K562 (cell line): Measurements from ENCODE around the gene ZBTB39.

Experiments
- CTCF ChIP-seq, 3 experiments: IDR thresholded peaks in 2 of 3; conservative IDR thresholded peaks in 1 of 3; 2 replicates each; pipeline ENCODE4 v1.5.1; 2011 to 2012; ENCODE audit warnings: low read length in 3 of 3, mild to moderate bottlenecking in 3 of 3, control low read depth in 2 of 3, improper control_type of control experiment in 1 of 3, inconsistent platforms in 1 of 3, low read depth in 1 of 3, mixed read lengths in 1 of 3, moderate library complexity in 1 of 3; ENCODE audit not compliant: insufficient read depth in 2 of 3
- E2F1 ChIP-seq: sonication (generic); formaldehyde crosslinking; IDR thresholded peaks from 2 replicates; pipeline ENCODE4 v1.8.1; 2023; ENCODE audit warnings: mild to moderate bottlenecking, missing genetic modification reagents, moderate library complexity
- EZH2 ChIP-seq: IDR thresholded peaks from 2 replicates; pipeline ENCODE4 v1.6.1; 2012; ENCODE audit warnings: low read depth, mild to moderate bottlenecking, inconsistent platforms, low read length, borderline replicate concordance
- HNRNPLL ChIP-seq: fragments of 200-400 bp; formaldehyde crosslinking; IDR thresholded peaks from 2 replicates; pipeline ENCODE4 v1.6.1; 2017; ENCODE audit warnings: low read length, low read depth, mild to moderate bottlenecking; ENCODE audit not compliant: poor library complexity, severe bottlenecking
- TCF7L2 ChIP-seq: fragments of 150-350 bp; IDR thresholded peaks from 2 replicates; pipeline ENCODE4 v1.6.1; 2016; ENCODE audit warnings: low read depth, mild to moderate bottlenecking, low read length, moderate library complexity
- TEAD4 ChIP-seq, 2 experiments: sonication (generic) in 1 of 2; formaldehyde crosslinking in 1 of 2; IDR thresholded peaks; 2 replicates each; pipeline versions ENCODE4 v1.6.1 to v1.8.0; 2012 to 2022; ENCODE audit warnings: borderline replicate concordance in 1 of 2, inconsistent platforms in 1 of 2, low read length in 1 of 2, mild to moderate bottlenecking in 1 of 2, missing genetic modification reagents in 1 of 2
- YY1 ChIP-seq, 3 experiments: IDR thresholded peaks; 2 replicates each; pipeline ENCODE4 v1.6.1; 2011; ENCODE audit warnings: low read length in 2 of 3, mild to moderate bottlenecking in 2 of 3, moderate library complexity in 2 of 3, borderline replicate concordance in 1 of 3, control low read depth in 1 of 3, low read depth in 1 of 3; ENCODE audit not compliant: insufficient read depth in 3 of 3, insufficient replicate concordance in 2 of 3, control insufficient read depth in 1 of 3, insufficient read length in 1 of 3; ENCODE audit errors: extremely low read depth in 1 of 3

GRCh38 chr12:57008178-57008577 is 1.8 kb upstream of the ZBTB39 start:
- TF ChIP-seq TEAD4 (IDR thresholded peaks at IDR 0.05; ENCODE audit: low read length) (no peak), TEAD4 (CRISPR knock-in tag; IDR thresholded peaks at IDR 0.05; ENCODE audit: borderline replicate concordance) (no peak), HNRNPLL (no peak), EZH2 (no peak), CTCF (IDR thresholded peaks at IDR 0.05 in 2 of 3, conservative IDR thresholded peaks at IDR 0.05 in 1 of 3; ENCODE audit: insufficient read depth in 2 of 3, low read depth in 1 of 3, low read length in 3 of 3) (peak; percentile 71 to 90 (median 83)), E2F1 (CRISPR knock-in tag) (no peak), YY1 (IDR thresholded peaks at IDR 0.05; ENCODE audit: borderline replicate concordance in 1 of 3, control insufficient read depth in 1 of 3, extremely low read depth in 1 of 3, insufficient read depth in 3 of 3, insufficient read length in 1 of 3, insufficient replicate concordance in 2 of 3, low read depth in 1 of 3, low read length in 2 of 3) (no peak), TCF7L2 (no peak)
